ENCODE data around the gene LRRC56. TPM values are rescaled to one million over a fixed set of nuclear protein-coding genes. Genes with fewer than 3 reads are reported as not detected.

The LRRC56 gene
- total and polyA plus RNA-seq, 2 of the 13 experiments (the other 11 are each of a cell fraction or from before 2014, with no cell fraction given): 0.11 to 0.29 TPM

DNA sequence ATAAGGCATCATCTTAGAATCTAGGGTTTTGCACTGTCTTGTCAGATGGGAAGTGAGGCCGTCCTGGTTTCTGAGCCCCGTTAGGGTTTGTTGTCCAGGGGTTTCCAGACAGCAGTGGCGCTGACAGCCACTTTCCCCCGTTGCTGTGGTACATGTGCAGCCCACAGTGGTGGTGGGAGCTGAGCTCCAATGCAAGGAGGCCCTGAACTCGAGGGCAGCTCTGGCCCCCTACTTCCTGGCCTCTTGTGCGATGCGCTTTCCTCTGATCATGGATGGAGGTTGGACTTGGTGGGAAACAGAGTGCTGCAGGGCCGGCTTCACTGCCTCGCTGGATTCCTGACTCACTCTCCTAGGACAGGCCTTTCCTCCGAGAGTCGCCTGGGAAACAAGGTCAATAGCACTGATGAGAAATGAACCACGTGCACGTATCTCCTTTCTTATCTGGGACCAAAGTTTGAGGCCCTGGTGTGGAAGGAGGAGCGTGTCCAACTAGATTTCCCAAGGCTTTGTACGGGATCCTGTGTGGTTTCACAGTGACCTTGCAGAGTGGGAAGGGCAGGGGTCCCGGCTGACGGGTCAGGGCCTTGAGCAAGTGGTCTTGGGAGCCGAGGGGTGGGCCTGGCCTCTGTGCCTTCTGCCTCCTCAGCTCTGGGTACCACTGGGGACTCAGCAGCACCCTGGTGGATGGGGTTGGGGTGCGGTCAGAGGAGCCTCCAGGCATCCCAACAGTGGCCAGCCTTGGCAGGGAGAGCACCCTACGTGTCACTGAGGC, 42.7 kb downstream of the LRRC56 start (continued):
- TF ChIP-seq, protein P1, sequence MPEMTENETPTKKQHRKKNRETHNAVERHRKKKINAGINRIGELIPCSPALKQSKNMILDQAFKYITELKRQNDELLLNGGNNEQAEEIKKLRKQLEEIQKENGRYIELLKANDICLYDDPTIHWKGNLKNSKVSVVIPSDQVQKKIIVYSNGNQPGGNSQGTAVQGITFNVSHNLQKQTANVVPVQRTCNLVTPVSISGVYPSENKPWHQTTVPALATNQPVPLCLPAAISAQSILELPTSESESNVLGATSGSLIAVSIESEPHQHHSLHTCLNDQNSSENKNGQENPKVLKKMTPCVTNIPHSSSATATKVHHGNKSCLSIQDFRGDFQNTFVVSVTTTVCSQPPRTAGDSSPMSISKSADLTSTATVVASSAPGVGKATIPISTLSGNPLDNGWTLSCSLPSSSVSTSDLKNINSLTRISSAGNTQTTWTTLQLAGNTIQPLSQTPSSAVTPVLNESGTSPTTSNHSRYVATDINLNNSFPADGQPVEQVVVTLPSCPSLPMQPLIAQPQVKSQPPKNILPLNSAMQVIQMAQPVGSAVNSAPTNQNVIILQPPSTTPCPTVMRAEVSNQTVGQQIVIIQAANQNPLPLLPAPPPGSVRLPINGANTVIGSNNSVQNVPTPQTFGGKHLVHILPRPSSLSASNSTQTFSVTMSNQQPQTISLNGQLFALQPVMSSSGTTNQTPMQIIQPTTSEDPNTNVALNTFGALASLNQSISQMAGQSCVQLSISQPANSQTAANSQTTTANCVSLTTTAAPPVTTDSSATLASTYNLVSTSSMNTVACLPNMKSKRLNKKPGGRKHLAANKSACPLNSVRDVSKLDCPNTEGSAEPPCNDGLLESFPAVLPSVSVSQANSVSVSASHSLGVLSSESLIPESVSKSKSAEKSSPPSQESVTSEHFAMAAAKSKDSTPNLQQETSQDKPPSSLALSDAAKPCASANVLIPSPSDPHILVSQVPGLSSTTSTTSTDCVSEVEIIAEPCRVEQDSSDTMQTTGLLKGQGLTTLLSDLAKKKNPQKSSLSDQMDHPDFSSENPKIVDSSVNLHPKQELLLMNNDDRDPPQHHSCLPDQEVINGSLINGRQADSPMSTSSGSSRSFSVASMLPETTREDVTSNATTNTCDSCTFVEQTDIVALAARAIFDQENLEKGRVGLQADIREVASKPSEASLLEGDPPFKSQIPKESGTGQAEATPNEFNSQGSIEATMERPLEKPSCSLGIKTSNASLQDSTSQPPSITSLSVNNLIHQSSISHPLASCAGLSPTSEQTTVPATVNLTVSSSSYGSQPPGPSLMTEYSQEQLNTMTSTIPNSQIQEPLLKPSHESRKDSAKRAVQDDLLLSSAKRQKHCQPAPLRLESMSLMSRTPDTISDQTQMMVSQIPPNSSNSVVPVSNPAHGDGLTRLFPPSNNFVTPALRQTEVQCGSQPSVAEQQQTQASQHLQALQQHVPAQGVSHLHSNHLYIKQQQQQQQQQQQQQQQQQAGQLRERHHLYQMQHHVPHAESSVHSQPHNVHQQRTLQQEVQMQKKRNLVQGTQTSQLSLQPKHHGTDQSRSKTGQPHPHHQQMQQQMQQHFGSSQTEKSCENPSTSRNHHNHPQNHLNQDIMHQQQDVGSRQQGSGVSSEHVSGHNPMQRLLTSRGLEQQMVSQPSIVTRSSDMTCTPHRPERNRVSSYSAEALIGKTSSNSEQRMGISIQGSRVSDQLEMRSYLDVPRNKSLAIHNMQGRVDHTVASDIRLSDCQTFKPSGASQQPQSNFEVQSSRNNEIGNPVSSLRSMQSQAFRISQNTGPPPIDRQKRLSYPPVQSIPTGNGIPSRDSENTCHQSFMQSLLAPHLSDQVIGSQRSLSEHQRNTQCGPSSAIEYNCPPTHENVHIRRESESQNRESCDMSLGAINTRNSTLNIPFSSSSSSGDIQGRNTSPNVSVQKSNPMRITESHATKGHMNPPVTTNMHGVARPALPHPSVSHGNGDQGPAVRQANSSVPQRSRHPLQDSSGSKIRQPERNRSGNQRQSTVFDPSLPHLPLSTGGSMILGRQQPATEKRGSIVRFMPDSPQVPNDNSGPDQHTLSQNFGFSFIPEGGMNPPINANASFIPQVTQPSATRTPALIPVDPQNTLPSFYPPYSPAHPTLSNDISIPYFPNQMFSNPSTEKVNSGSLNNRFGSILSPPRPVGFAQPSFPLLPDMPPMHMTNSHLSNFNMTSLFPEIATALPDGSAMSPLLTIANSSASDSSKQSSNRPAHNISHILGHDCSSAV (CRISPR knock-in tag; IDR thresholded peaks at IDR 0.05; ENCODE audit: borderline replicate concordance): no peak
- TF ChIP-seq, protein P2, sequence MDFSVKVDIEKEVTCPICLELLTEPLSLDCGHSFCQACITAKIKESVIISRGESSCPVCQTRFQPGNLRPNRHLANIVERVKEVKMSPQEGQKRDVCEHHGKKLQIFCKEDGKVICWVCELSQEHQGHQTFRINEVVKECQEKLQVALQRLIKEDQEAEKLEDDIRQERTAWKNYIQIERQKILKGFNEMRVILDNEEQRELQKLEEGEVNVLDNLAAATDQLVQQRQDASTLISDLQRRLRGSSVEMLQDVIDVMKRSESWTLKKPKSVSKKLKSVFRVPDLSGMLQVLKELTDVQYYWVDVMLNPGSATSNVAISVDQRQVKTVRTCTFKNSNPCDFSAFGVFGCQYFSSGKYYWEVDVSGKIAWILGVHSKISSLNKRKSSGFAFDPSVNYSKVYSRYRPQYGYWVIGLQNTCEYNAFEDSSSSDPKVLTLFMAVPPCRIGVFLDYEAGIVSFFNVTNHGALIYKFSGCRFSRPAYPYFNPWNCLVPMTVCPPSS (IDR thresholded peaks at IDR 0.05): no peak
- TF ChIP-seq MED8 (CRISPR knock-in tag; IDR thresholded peaks at IDR 0.05; ENCODE audit: insufficient replicate concordance): no peak
- no peak for TF ChIP-seq ATF7 (IDR thresholded peaks at IDR 0.05)
- 0 out of 2 replicates have a peak, but pooled peaks have one; percentile 24 for TF ChIP-seq ATF7 (CRISPR knock-in tag; IDR thresholded peaks at IDR 0.05)
- no peak for TF ChIP-seq RELA (CRISPR knock-in tag; IDR thresholded peaks at IDR 0.05)
- 0 out of 2 replicates have a peak, but pooled peaks have one; percentile 24 for TF ChIP-seq ZFP36L1 (CRISPR knock-in tag; IDR thresholded peaks at IDR 0.05)
- TF ChIP-seq, protein P3, sequence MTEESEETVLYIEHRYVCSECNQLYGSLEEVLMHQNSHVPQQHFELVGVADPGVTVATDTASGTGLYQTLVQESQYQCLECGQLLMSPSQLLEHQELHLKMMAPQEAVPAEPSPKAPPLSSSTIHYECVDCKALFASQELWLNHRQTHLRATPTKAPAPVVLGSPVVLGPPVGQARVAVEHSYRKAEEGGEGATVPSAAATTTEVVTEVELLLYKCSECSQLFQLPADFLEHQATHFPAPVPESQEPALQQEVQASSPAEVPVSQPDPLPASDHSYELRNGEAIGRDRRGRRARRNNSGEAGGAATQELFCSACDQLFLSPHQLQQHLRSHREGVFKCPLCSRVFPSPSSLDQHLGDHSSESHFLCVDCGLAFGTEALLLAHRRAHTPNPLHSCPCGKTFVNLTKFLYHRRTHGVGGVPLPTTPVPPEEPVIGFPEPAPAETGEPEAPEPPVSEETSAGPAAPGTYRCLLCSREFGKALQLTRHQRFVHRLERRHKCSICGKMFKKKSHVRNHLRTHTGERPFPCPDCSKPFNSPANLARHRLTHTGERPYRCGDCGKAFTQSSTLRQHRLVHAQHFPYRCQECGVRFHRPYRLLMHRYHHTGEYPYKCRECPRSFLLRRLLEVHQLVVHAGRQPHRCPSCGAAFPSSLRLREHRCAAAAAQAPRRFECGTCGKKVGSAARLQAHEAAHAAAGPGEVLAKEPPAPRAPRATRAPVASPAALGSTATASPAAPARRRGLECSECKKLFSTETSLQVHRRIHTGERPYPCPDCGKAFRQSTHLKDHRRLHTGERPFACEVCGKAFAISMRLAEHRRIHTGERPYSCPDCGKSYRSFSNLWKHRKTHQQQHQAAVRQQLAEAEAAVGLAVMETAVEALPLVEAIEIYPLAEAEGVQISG (CRISPR knock-in tag; IDR thresholded peaks at IDR 0.05): peak; percentile 59; the same call in 1 of the 2 replicates
- TF ChIP-seq, protein P4, sequence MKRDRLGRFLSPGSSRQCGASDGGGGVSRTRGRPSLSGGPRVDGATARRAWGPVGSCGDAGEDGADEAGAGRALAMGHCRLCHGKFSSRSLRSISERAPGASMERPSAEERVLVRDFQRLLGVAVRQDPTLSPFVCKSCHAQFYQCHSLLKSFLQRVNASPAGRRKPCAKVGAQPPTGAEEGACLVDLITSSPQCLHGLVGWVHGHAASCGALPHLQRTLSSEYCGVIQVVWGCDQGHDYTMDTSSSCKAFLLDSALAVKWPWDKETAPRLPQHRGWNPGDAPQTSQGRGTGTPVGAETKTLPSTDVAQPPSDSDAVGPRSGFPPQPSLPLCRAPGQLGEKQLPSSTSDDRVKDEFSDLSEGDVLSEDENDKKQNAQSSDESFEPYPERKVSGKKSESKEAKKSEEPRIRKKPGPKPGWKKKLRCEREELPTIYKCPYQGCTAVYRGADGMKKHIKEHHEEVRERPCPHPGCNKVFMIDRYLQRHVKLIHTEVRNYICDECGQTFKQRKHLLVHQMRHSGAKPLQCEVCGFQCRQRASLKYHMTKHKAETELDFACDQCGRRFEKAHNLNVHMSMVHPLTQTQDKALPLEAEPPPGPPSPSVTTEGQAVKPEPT (CRISPR knock-in tag; IDR thresholded peaks at IDR 0.05; ENCODE audit: low read depth): no peak
- no peak for TF ChIP-seq IKZF4 (CRISPR knock-in tag; IDR thresholded peaks at IDR 0.05; ENCODE audit: borderline replicate concordance, low read depth, not compliant biosample characterization)
- TF ChIP-seq SPEN (CRISPR knock-in tag; IDR thresholded peaks at IDR 0.05; ENCODE audit: low read depth): peak; percentile 79
